HepG2 (cell line): Measurements from ENCODE around the gene CSNK2B. TPM values are rescaled to one million over a fixed set of nuclear protein-coding genes. Genes with fewer than 3 reads are reported as not detected.

Experiments used
- ATM ChIP-seq: fragments of 450-650 bp; IDR thresholded peaks from 2 replicates; pipeline ENCODE4 v1.7.1; 2017; ENCODE audit warnings: mild to moderate bottlenecking, borderline replicate concordance
- BCL6 ChIP-seq: IDR thresholded peaks from 2 replicates; pipeline ENCODE4 v1.6.1; 2016; ENCODE audit warnings: missing genetic modification reagents, missing compliant biosample characterization
- DR1 ChIP-seq: sonication (generic); formaldehyde crosslinking; IDR thresholded peaks from 2 replicates; pipeline ENCODE4 v1.8.0; 2021; ENCODE audit warnings: mild to moderate bottlenecking, missing genetic modification reagents, inconsistent platforms
- GZF1 ChIP-seq: sonication (generic); formaldehyde crosslinking; IDR thresholded peaks from 2 replicates; pipeline ENCODE4 v1.5.1; 2020; ENCODE audit warnings: mild to moderate bottlenecking, missing genetic modification reagents
- HOXD1 ChIP-seq: sonication (generic); formaldehyde crosslinking; IDR thresholded peaks from 2 replicates; pipeline ENCODE4 v1.5.0; 2020; ENCODE audit warnings: missing genetic modification reagents
- NR2C2 ChIP-seq: sonication (generic); formaldehyde crosslinking; IDR thresholded peaks from 2 replicates; pipeline ENCODE4 v1.4.0; 2020; ENCODE audit warnings: missing genetic modification reagents, mild to moderate bottlenecking, moderate library complexity, borderline replicate concordance
- SP2 ChIP-seq: sonication (generic); formaldehyde crosslinking; IDR thresholded peaks from 2 replicates; pipeline ENCODE4 v1.5.1; 2020; ENCODE audit warnings: mild to moderate bottlenecking, missing genetic modification reagents
- ZEB1 ChIP-seq: IDR thresholded peaks from 2 replicates; pipeline ENCODE4 v1.6.1; 2012; ENCODE audit warnings: mild to moderate bottlenecking, low read depth, inconsistent platforms; ENCODE audit not compliant: insufficient replicate concordance
- ZGPAT ChIP-seq: IDR thresholded peaks from 2 replicates; pipeline ENCODE4 v1.6.1; 2016; ENCODE audit warnings: mild to moderate bottlenecking
- ZIK1 ChIP-seq: sonication (generic); formaldehyde crosslinking; IDR thresholded peaks from 2 replicates; pipeline ENCODE4 v1.5.0; 2020; ENCODE audit warnings: mild to moderate bottlenecking, low read depth, missing genetic modification reagents, borderline replicate concordance
- ZNF142 ChIP-seq: sonication (generic); formaldehyde crosslinking; IDR thresholded peaks from 2 replicates; pipeline ENCODE4 v1.4.0; 2020; ENCODE audit warnings: missing genetic modification reagents
- ZNF264 ChIP-seq: sonication (generic); formaldehyde crosslinking; IDR thresholded peaks from 2 replicates; pipeline ENCODE4 v1.4.0; 2020; ENCODE audit warnings: missing genetic modification reagents
- ZNF281 ChIP-seq: sonication (generic); formaldehyde crosslinking; IDR thresholded peaks from 2 replicates; pipeline ENCODE4 v1.4.0; 2020; ENCODE audit warnings: missing genetic modification reagents, borderline replicate concordance
- ZNF432 ChIP-seq: sonication (generic); formaldehyde crosslinking; IDR thresholded peaks from 2 replicates; pipeline ENCODE4 v1.5.0; 2020; ENCODE audit warnings: missing genetic modification reagents, mild to moderate bottlenecking, borderline replicate concordance
- ZNF513 ChIP-seq: sonication (generic); formaldehyde crosslinking; conservative IDR thresholded peaks from 2 replicates; pipeline ENCODE4 v1.5.0; 2020; ENCODE audit warnings: missing genetic modification reagents
- ZNF615 ChIP-seq: sonication (generic); formaldehyde crosslinking; IDR thresholded peaks from 2 replicates; pipeline ENCODE4 v1.5.0; 2020; ENCODE audit warnings: mild to moderate bottlenecking, missing genetic modification reagents, borderline replicate concordance
- polyA plus RNA-seq, 8 experiments: library from polyadenylated mRNA; depleted of rRNA in 3 of 8; stranded (reverse) in 7 of 8; unstranded in 1 of 8; fragments of >200 nt; fragmentation: Illumina TruSeq in 4 of 8; extraction: Trizol in 4 of 8; gene quantifications; 2 replicates each; pipeline versions ENCODE4 v1.2.1 to v1.2.3, GENCODE V29; 2011 to 2016; ENCODE audit warnings: low read depth in 4 of 8, missing spikeins in 1 of 8, mixed read lengths in 1 of 8; ENCODE audit not compliant: insufficient read depth in 1 of 8
- total RNA-seq, 5 experiments: library from RNA; depleted of rRNA; stranded (reverse); fragments of >200 nt; fragmentation: Illumina TruSeq; extraction: Trizol; gene quantifications; 2 replicates each; pipeline ENCODE4 v1.2.3, GENCODE V29; 2016; ENCODE audit warnings: low read depth in 1 of 5

The CSNK2B gene
- total and polyA plus RNA-seq, 2 of the 13 experiments (the other 11 are each of a cell fraction or from before 2014, with no cell fraction given): 111 to 296 TPM

- TF ChIP-seq DR1 (CRISPR knock-in tag): peak; percentile 50; the same call in 1 of the 2 replicates
- TF ChIP-seq ZNF142 (CRISPR knock-in tag): peak; percentile 82
- TF ChIP-seq GZF1 (CRISPR knock-in tag): peak; percentile 42; the same call in 1 of the 2 replicates
- peak; percentile 79 for TF ChIP-seq NR2C2 (CRISPR knock-in tag)
- TF ChIP-seq SP2 (CRISPR knock-in tag): peak; percentile 37; the same call in 1 of the 2 replicates
- no peak for TF ChIP-seq ZEB1
- TF ChIP-seq ZIK1 (CRISPR knock-in tag): peak; percentile 57; the same call in 1 of the 2 replicates
- TF ChIP-seq ZNF513 (CRISPR knock-in tag): 0 out of 2 replicates have a peak, but pooled peaks have one; percentile 86
- TF ChIP-seq ZGPAT (CRISPR knock-in tag): peak; percentile 94
- peak; percentile 44; the same call in 1 of the 2 replicates for TF ChIP-seq ZNF264
- TF ChIP-seq ZNF432 (CRISPR knock-in tag): no peak
- TF ChIP-seq ZNF281 (CRISPR knock-in tag): no peak
- TF ChIP-seq BCL6 (CRISPR knock-in tag): no peak; the same call in 1 of the 2 replicates
- peak; percentile 87; the same call in 1 of the 2 replicates for TF ChIP-seq ZNF615 (CRISPR knock-in tag)
- TF ChIP-seq HOXD1 (CRISPR knock-in tag): peak; percentile 77
- no peak for TF ChIP-seq ATM
Measured at GRCh38 chr6:31660381-31661261, 5.3 kb upstream of the CSNK2B start, which contains the start of gene C6orf47 (continued).
